ENCODE data around the gene BAMBI.

BAMBI gene

GRCh38 chr10:28722065-28722803, 44.9 kb downstream of the BAMBI start:
- no peak for TF ChIP-seq POLR2AphosphoS5 (IDR thresholded peaks at IDR 0.05; ENCODE audit: low read depth, low read length)
- TF ChIP-seq POLR2A (IDR thresholded peaks at IDR 0.05; ENCODE audit: low read depth, low read length) = no peak
- TF ChIP-seq POU2F2 (IDR thresholded peaks at IDR 0.05; ENCODE audit: low read depth, low read length) = no peak
- no peak for TF ChIP-seq PAX5 (IDR thresholded peaks at IDR 0.05; ENCODE audit: insufficient read depth, low read length, severe bottlenecking)
- TF ChIP-seq SPI1 (IDR thresholded peaks at IDR 0.05; ENCODE audit: low read depth, low read length) = no peak
- no peak for TF ChIP-seq TAF1 (IDR thresholded peaks at IDR 0.05; ENCODE audit: low read depth, low read length)
- FAIRE-seq (no peak), DNase-seq (ENCODE audit: insufficient read length, low spot score) (no peak)

GRCh38 chr10:28728366-28728765, 51.0 kb downstream of the BAMBI start:
- DNase-seq (ENCODE audit: insufficient read length, low spot score) (no peak), FAIRE-seq (no peak)
- TF ChIP-seq SPI1 (IDR thresholded peaks at IDR 0.05; ENCODE audit: low read depth, low read length) (no peak), POU2F2 (IDR thresholded peaks at IDR 0.05; ENCODE audit: low read depth, low read length) (no peak), TAF1 (IDR thresholded peaks at IDR 0.05; ENCODE audit: low read depth, low read length) (no peak), POLR2AphosphoS5 (IDR thresholded peaks at IDR 0.05; ENCODE audit: low read depth, low read length) (no peak), PAX5 (IDR thresholded peaks at IDR 0.05; ENCODE audit: insufficient read depth, low read length, severe bottlenecking) (no peak), POLR2A (IDR thresholded peaks at IDR 0.05; ENCODE audit: low read depth, low read length) (no peak)

GRCh38 chr10:28730031-28730778, 52.9 kb downstream of the BAMBI start:
- DNase-seq (ENCODE audit: insufficient read length, low spot score) (no peak), FAIRE-seq (no peak)
- no peak for TF ChIP-seq POLR2AphosphoS5 (IDR thresholded peaks at IDR 0.05; ENCODE audit: low read depth, low read length)
- no peak for TF ChIP-seq TAF1 (IDR thresholded peaks at IDR 0.05; ENCODE audit: low read depth, low read length)
- TF ChIP-seq PAX5 (IDR thresholded peaks at IDR 0.05; ENCODE audit: insufficient read depth, low read length, severe bottlenecking) = no peak

GRCh38 chr10:28732091-28732490, 54.8 kb downstream of the BAMBI start:
- no peak for FAIRE-seq
- TF ChIP-seq PAX5 (IDR thresholded peaks at IDR 0.05; ENCODE audit: insufficient read depth, low read length, severe bottlenecking) (no peak), TAF1 (IDR thresholded peaks at IDR 0.05; ENCODE audit: low read depth, low read length) (no peak), POU2F2 (IDR thresholded peaks at IDR 0.05; ENCODE audit: low read depth, low read length) (no peak), POLR2A (IDR thresholded peaks at IDR 0.05; ENCODE audit: low read depth, low read length) (no peak)

More at GRCh38 chr10:28732091-28732490, 54.8 kb downstream of the BAMBI start:
- no peak for DNase-seq (ENCODE audit: insufficient read length, low spot score)
